ENCODE measurements around the gene C2CD2.

Gene C2CD2

DNA sequence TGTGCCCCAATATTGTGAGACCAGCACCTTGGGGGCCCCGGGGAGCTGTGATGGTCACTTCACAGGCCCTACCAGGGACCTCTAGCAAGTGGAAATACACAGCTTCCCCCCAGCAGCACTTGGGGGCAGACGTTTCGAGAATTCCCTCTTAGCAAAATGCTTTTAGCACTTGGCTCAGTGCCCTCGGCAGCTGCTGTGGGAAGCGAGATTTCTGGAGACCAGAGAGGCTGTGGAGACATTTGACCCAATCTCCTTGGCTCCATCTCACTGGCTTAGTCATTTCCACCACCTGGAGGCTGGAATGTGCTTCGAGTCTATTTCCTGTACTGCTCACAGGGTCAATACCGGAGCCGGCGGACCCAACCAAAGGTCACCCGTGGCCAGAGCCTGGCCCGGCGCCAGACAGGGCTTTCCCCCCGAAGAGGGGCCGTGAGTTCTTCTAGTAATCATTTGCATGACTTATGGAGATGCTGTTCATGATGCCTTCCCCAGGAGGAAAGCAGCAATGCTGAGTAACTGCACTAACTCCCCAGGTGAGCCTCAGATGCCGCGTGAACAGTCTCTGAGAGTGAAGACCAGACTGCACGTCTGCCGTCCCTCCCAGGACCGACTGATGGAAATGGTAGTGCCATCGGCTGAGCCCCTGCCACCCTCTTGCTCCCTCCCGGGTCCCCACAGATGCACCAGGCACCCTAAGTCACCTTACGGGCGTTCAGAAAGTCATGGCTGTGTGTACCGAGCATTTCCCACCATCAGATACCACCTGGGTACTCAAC is 4.4 kb upstream of the C2CD2 start:
- H2BK12ac ChIP-seq (ENCODE audit: low read length): no peak overlapping the region
- peaks cover 3% of the 10 kb centered on the region for H3K79me2 ChIP-seq (ENCODE audit: control insufficient read depth, insufficient read depth, low read length, poor library complexity)
- H3K23ac ChIP-seq (ENCODE audit: low read length): no peak overlapping the region
- H3K36me3 ChIP-seq (ENCODE audit: control insufficient read depth in 1 of 2, insufficient read depth in 2 of 2, low read length in 2 of 2): no peaks in the 10 kb centered on the region
- peak overlapping the region; percentile 23 for H4K91ac ChIP-seq (ENCODE audit: low read depth, low read length)
- H4K12ac ChIP-seq (ENCODE audit: low read depth, low read length): no peak overlapping the region
- peak; percentile 83 to 95 for DNase-seq
- no peak overlapping the region for H4K8ac ChIP-seq (ENCODE audit: low read depth, low read length)
- peak overlapping the region; percentile 31 for H3K4me2 ChIP-seq (ENCODE audit: low read length)
- no peak overlapping the region for H2AFZ ChIP-seq (ENCODE audit: insufficient read depth, low read length, poor library complexity)
- no peak overlapping the region for H3K4ac ChIP-seq (ENCODE audit: low read depth, low read length)
- peak overlapping the region; percentile 15 for H3K14ac ChIP-seq (ENCODE audit: low read length)
- peak overlapping the region; percentile 12 for H2BK120ac ChIP-seq (ENCODE audit: insufficient read depth, low read length, poor library complexity)
- H3K4me1 ChIP-seq (ENCODE audit: control insufficient read depth in 1 of 2, insufficient read depth in 2 of 2, low read length in 2 of 2): peaks cover 15 to 29% of the 10 kb centered on the region in 2 experiments
- peak overlapping the region; percentile 34 for H3K27ac ChIP-seq (ENCODE audit: low read depth, low read length)
- peaks cover 4% of the 10 kb centered on the region for H3K9me3 ChIP-seq (ENCODE audit: insufficient read depth, low read depth, low read length)
- H3K9ac ChIP-seq (ENCODE audit: low read length): no peak overlapping the region
- H3K18ac ChIP-seq (ENCODE audit: low read length): no peak overlapping the region
- no peak overlapping the region for H2AK5ac ChIP-seq (ENCODE audit: low read length)
- H3K27me3 ChIP-seq (ENCODE audit: insufficient read depth, low read length): no peaks in the 10 kb centered on the region
- H3K4me3 ChIP-seq (ENCODE audit: low read depth, low read length): no peak overlapping the region
- no CpG with 5 or more reads among the region's 24 CpGs for WGBS (ENCODE audit: extremely low coverage, insufficient coverage, insufficient read length)
- H3K79me1 ChIP-seq (ENCODE audit: low read length): peaks cover 5% of the 10 kb centered on the region
- H2BK5ac ChIP-seq (ENCODE audit: low read depth, low read length, poor library complexity): no peak overlapping the region

- peak; percentile 56 to 83 for DNase-seq
- H4K8ac ChIP-seq (ENCODE audit: low read depth, low read length): no peak overlapping the region
- H3K36me3 ChIP-seq (ENCODE audit: control insufficient read depth in 1 of 2, insufficient read depth in 2 of 2, low read length in 2 of 2): no peaks in the 10 kb centered on the region
- H3K4me1 ChIP-seq (ENCODE audit: control insufficient read depth in 1 of 2, insufficient read depth in 2 of 2, low read length in 2 of 2): peaks cover 15 to 33% of the 10 kb centered on the region in 2 experiments
- H3K79me1 ChIP-seq (ENCODE audit: low read length): peaks cover 5% of the 10 kb centered on the region
- H2BK5ac ChIP-seq (ENCODE audit: low read depth, low read length, poor library complexity): no peak overlapping the region
- WGBS (ENCODE audit: extremely low coverage, insufficient coverage, insufficient read length): no CpG with 5 or more reads among the region's 9 CpGs
- peak overlapping the region; percentile 12 for H2BK12ac ChIP-seq (ENCODE audit: low read length)
- H3K23ac ChIP-seq (ENCODE audit: low read length): no peak overlapping the region
- H3K27ac ChIP-seq (ENCODE audit: low read depth, low read length): no peak overlapping the region
- peaks cover 4% of the 10 kb centered on the region for H3K9me3 ChIP-seq (ENCODE audit: insufficient read depth, low read depth, low read length)
- H3K9ac ChIP-seq (ENCODE audit: low read length): no peak overlapping the region
- H2BK120ac ChIP-seq (ENCODE audit: insufficient read depth, low read length, poor library complexity): peak overlapping the region; percentile 24
- no peak overlapping the region for H3K4me3 ChIP-seq (ENCODE audit: low read depth, low read length)
- H3K79me2 ChIP-seq (ENCODE audit: control insufficient read depth, insufficient read depth, low read length, poor library complexity): peaks cover 3% of the 10 kb centered on the region
- no peak overlapping the region for H3K4ac ChIP-seq (ENCODE audit: low read depth, low read length)
- H3K18ac ChIP-seq (ENCODE audit: low read length): no peak overlapping the region
- no peak overlapping the region for H2AK5ac ChIP-seq (ENCODE audit: low read length)
- H2AFZ ChIP-seq (ENCODE audit: insufficient read depth, low read length, poor library complexity): no peak overlapping the region
- H3K14ac ChIP-seq (ENCODE audit: low read length): peak overlapping the region; percentile 11
- H4K12ac ChIP-seq (ENCODE audit: low read depth, low read length): no peak overlapping the region
- no peak overlapping the region for H3K4me2 ChIP-seq (ENCODE audit: low read length)
- no peaks in the 10 kb centered on the region for H3K27me3 ChIP-seq (ENCODE audit: insufficient read depth, low read length)
- H4K91ac ChIP-seq (ENCODE audit: low read depth, low read length): peak overlapping the region; percentile 11
Observed at GRCh38 chr21:41956926-41957729, 3.3 kb upstream of the C2CD2 start.

- Histone ChIP-seq H3K14ac (ENCODE audit: low read length) (no peak overlapping the region), H2BK12ac (ENCODE audit: low read length) (no peak overlapping the region), H3K9ac (ENCODE audit: low read length) (no peak overlapping the region), H2AK5ac (ENCODE audit: low read length) (no peak overlapping the region), H3K27ac (ENCODE audit: low read depth, low read length) (no peak overlapping the region), H3K23ac (ENCODE audit: low read length) (no peak overlapping the region), H4K91ac (ENCODE audit: low read depth, low read length) (no peak overlapping the region), H3K4me2 (ENCODE audit: low read length) (no peak overlapping the region), H2AFZ (ENCODE audit: insufficient read depth, low read length, poor library complexity) (no peak overlapping the region), H2BK5ac (ENCODE audit: low read depth, low read length, poor library complexity) (no peak overlapping the region), H3K4me1 (ENCODE audit: control insufficient read depth in 1 of 2, insufficient read depth in 2 of 2, low read length in 2 of 2) (peaks cover 15 to 33% of the 10 kb centered on the region in 2 experiments), H3K27me3 (ENCODE audit: insufficient read depth, low read length) (no peaks in the 10 kb centered on the region), H4K12ac (ENCODE audit: low read depth, low read length) (no peak overlapping the region), H2BK120ac (ENCODE audit: insufficient read depth, low read length, poor library complexity) (no peak overlapping the region), H3K9me3 (ENCODE audit: insufficient read depth, low read depth, low read length) (peaks cover 4% of the 10 kb centered on the region), H3K36me3 (ENCODE audit: control insufficient read depth in 1 of 2, insufficient read depth in 2 of 2, low read length in 2 of 2) (no peaks in the 10 kb centered on the region), H3K79me1 (ENCODE audit: low read length) (peaks cover 5% of the 10 kb centered on the region), H3K79me2 (ENCODE audit: control insufficient read depth, insufficient read depth, low read length, poor library complexity) (peaks cover 3% of the 10 kb centered on the region), H3K4me3 (ENCODE audit: low read depth, low read length) (no peak overlapping the region), H3K18ac (ENCODE audit: low read length) (no peak overlapping the region), H3K4ac (ENCODE audit: low read depth, low read length) (no peak overlapping the region), H4K8ac (ENCODE audit: low read depth, low read length) (no peak overlapping the region)
- no CpG with 5 or more reads among the region's 10 CpGs for WGBS (ENCODE audit: extremely low coverage, insufficient coverage, insufficient read length)
- DNase-seq: peak in 1 of 2 donors; percentile 18
Observed at GRCh38 chr21:41955516-41955915, 1.7 kb upstream of the C2CD2 start.

GRCh38 chr21:41954654-41955499 is 1.1 kb upstream of the C2CD2 start:
- Histone ChIP-seq H3K27ac (ENCODE audit: low read depth, low read length) (no peak overlapping the region), H2BK5ac (ENCODE audit: low read depth, low read length, poor library complexity) (no peak overlapping the region), H2AFZ (ENCODE audit: insufficient read depth, low read length, poor library complexity) (no peak overlapping the region), H3K9ac (ENCODE audit: low read length) (no peak overlapping the region), H3K4me1 (ENCODE audit: control insufficient read depth in 1 of 2, insufficient read depth in 2 of 2, low read length in 2 of 2) (peaks cover 15 to 33% of the 10 kb centered on the region in 2 experiments), H3K14ac (ENCODE audit: low read length) (no peak overlapping the region), H3K27me3 (ENCODE audit: insufficient read depth, low read length) (no peaks in the 10 kb centered on the region), H3K4ac (ENCODE audit: low read depth, low read length) (no peak overlapping the region), H3K9me3 (ENCODE audit: insufficient read depth, low read depth, low read length) (peaks cover 4% of the 10 kb centered on the region), H2BK12ac (ENCODE audit: low read length) (no peak overlapping the region), H3K18ac (ENCODE audit: low read length) (no peak overlapping the region), H3K79me1 (ENCODE audit: low read length) (peaks cover 5% of the 10 kb centered on the region), H3K23ac (ENCODE audit: low read length) (peak overlapping the region; percentile 87), H4K12ac (ENCODE audit: low read depth, low read length) (no peak overlapping the region), H2BK120ac (ENCODE audit: insufficient read depth, low read length, poor library complexity) (no peak overlapping the region), H3K4me2 (ENCODE audit: low read length) (no peak overlapping the region), H3K79me2 (ENCODE audit: control insufficient read depth, insufficient read depth, low read length, poor library complexity) (peaks cover 3% of the 10 kb centered on the region), H3K36me3 (ENCODE audit: control insufficient read depth in 1 of 2, insufficient read depth in 2 of 2, low read length in 2 of 2) (no peaks in the 10 kb centered on the region), H4K91ac (ENCODE audit: low read depth, low read length) (no peak overlapping the region), H4K8ac (ENCODE audit: low read depth, low read length) (no peak overlapping the region), H3K4me3 (ENCODE audit: low read depth, low read length) (peak overlapping the region; percentile 57), H2AK5ac (ENCODE audit: low read length) (no peak overlapping the region)
- no peak for DNase-seq
- WGBS (ENCODE audit: extremely low coverage, insufficient coverage, insufficient read length): 100% methylated on average over 3 of the region's 20 CpGs
